Ectodermal cell (in vitro differentiated cells): ENCODE data around the gene ZNF519.

Experiments used
- H3K27ac ChIP-seq: 2 replicates; pipeline ENCODE4 v1.7.0; 2013; ENCODE audit warnings: mild to moderate bottlenecking, low read depth, low read length; ENCODE audit not compliant: insufficient read depth, poor library complexity, severe bottlenecking
- H3K27me3 ChIP-seq: 2 replicates; pipeline ENCODE4 v1.7.0; 2013; ENCODE audit warnings: mild to moderate bottlenecking, low read length; ENCODE audit not compliant: insufficient read depth, control insufficient read depth, poor library complexity, severe bottlenecking
- H3K36me3 ChIP-seq: one replicate; pipeline ENCODE4 v1.7.0; 2013; ENCODE audit warnings: low read length; ENCODE audit not compliant: control insufficient read depth, insufficient read depth
- H3K4me1 ChIP-seq: one replicate; pipeline ENCODE4 v1.7.0; 2013; ENCODE audit warnings: low read length; ENCODE audit not compliant: control insufficient read depth, insufficient read depth
- H3K4me3 ChIP-seq: 2 replicates; pipeline ENCODE4 v1.7.0; 2013; ENCODE audit warnings: low read depth, low read length, control low read depth; ENCODE audit not compliant: insufficient read depth
- H3K9me3 ChIP-seq: 2 replicates; pipeline ENCODE4 v1.7.0; 2013; ENCODE audit warnings: mild to moderate bottlenecking, low read length, moderate library complexity; ENCODE audit not compliant: control insufficient read depth
- WGBS, 2 experiments: methylation state at CpG; one replicate each; pipeline ENCODE4 v1.1.7; 2013; ENCODE audit warnings: missing lambda C conversion rate in 2 of 2; 5-methylcytosine and 5-hydroxymethylcytosine counted together

The ZNF519 gene

DNA sequence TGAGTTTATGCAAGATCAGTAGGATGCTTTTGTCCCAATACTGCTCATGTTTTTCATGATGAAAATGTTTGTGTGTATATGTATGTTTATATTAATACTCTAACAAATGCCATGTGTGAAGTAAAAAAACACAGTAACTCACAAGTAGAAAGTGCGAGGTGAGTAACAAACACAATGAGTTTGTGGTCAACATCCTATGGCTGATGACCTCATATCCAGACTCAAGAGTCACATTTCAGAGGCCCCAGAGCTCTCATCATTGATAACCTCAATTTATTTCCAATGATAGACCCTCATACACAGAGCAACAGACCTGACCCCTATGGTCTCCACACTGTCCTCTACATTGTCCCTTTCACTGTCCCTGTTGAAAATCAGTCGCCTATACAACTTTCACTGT is 34.5 kb downstream of the ZNF519 start:
- H3K4me3 ChIP-seq: no peak overlapping the region
- no peaks in the 10 kb centered on the region for H3K27me3 ChIP-seq
- no peak overlapping the region for H3K27ac ChIP-seq
- 92 to 96% methylated on average over 2 of the region's 2 CpGs for WGBS, 2 experiments
- peaks cover 15% of the 10 kb centered on the region for H3K36me3 ChIP-seq
- H3K4me1 ChIP-seq: no peaks in the 10 kb centered on the region
- no peaks in the 10 kb centered on the region for H3K9me3 ChIP-seq

DNA sequence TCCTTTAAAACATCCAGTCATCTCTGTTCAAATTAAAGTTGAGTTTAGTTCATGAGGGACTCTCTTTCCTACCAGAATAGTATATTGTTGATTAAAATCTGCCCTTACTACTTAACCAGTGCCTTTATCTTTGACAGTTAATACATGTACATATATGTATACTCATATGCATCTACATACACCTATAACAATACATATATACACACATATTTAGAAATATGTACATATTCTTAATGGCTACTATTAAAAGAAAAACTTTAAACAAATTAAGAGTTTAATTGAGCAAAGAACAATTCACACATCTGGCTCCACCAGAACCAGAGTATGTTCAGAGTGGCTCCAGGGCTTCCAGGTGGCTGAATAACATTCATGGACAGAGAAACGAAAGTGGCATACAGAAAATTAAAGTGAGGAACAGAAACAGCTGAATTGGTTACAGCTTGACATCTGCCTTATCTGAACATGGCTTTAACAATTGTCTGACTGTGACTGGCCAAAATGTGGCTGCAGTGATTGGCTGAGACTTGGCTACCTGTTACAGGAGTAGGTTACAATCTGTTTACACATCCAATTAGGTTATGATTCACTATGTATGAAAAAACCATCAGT is 38.8 kb downstream of the ZNF519 start:
- WGBS, 2 experiments: 92% methylated on average over 1 of the region's 1 CpG
- H3K27ac ChIP-seq: no peak overlapping the region
- no peaks in the 10 kb centered on the region for H3K9me3 ChIP-seq
- H3K4me1 ChIP-seq: no peaks in the 10 kb centered on the region
- no peak overlapping the region for H3K4me3 ChIP-seq
- no peaks in the 10 kb centered on the region for H3K27me3 ChIP-seq
- H3K36me3 ChIP-seq: peaks cover 14% of the 10 kb centered on the region

DNA sequence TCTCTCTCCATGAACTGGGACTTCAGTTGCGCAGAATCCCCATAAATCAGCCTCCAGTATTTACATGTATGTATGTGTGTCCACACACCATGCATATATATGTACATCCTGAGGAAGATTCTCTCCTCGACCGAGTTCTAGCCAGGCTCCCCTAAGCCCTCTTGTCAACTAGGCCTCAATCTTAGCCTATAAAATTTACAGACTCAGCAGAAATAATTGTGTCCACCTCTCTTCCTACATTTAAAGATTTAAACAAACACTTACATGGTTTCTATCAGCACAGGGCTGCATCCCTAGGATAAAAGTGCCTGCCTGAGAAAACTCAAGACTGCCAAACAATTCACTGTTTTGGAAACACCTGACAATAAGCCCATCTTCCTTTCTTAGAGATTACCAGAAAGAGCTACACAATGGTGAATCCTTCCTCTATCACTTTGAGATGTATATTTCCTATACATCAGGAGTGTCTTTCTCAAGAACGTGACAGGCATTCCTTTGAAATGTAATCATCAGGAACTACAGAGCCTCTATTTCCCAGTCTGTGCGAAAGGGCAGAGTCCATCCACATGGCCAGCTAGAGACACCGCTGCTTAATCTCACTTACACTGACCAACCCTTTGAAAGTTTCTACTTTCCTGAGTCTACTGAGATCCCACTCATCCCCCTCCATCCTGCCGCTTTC is 39.5 kb downstream of the ZNF519 start:
- Histone ChIP-seq H3K4me3 (no peak overlapping the region), H3K27ac (no peak overlapping the region), H3K9me3 (no peaks in the 10 kb centered on the region), H3K27me3 (no peaks in the 10 kb centered on the region), H3K4me1 (no peaks in the 10 kb centered on the region), H3K36me3 (peaks cover 10% of the 10 kb centered on the region)
- WGBS, 2 experiments: 90 to 91% methylated on average over 7 of the region's 7 CpGs

DNA sequence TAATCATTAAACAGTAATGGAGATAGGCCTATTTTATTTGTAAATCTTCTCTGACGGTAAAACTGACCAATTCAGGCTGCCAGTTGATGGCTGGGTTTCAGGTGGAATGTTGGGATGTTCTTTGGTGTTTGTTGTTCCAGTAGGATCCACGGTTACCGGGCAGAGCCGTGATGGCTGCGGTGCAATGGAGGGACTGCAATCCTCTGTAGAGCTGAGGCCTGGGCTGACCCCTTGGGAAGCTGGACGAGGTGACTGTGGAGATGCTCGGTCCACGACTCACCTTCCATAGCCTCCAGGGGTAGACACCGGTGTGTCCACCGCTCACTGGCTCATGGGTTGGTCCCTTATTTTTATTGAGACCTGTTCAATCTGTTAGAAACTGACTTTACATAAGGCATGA is 42.5 kb downstream of the ZNF519 start:
- peaks cover 6% of the 10 kb centered on the region for H3K4me1 ChIP-seq
- WGBS, 2 experiments: 96 to 99% methylated on average over 10 of the region's 10 CpGs
- no peaks in the 10 kb centered on the region for H3K36me3 ChIP-seq
- H3K27ac ChIP-seq: no peak overlapping the region
- H3K4me3 ChIP-seq: no peak overlapping the region
- no peaks in the 10 kb centered on the region for H3K9me3 ChIP-seq
- no peaks in the 10 kb centered on the region for H3K27me3 ChIP-seq

DNA sequence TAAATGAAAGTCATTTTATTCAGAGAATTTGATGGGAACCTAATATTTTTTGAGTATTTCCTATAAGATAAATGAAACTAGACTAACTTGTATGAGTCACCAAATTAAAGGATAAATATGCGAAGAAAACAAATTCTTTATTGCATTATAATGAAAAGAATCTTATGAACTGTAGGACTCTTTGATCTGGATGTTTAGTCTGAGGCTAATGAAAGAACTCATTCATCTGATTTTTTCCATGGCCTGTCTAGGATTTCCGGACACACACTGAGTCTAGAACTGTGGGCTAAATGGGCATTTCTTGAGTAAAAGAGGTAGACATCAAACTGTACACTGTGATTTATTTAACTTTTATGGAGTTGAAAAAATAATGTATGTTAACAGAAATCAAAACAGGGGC is 43.0 kb downstream of the ZNF519 start:
- H3K27ac ChIP-seq: no peak overlapping the region
- H3K4me1 ChIP-seq: peaks cover 6% of the 10 kb centered on the region
- H3K36me3 ChIP-seq: no peaks in the 10 kb centered on the region
- no peaks in the 10 kb centered on the region for H3K9me3 ChIP-seq
- H3K27me3 ChIP-seq: no peaks in the 10 kb centered on the region
- no peak overlapping the region for H3K4me3 ChIP-seq
- 97 to 99% methylated on average over 2 of the region's 2 CpGs for WGBS, 2 experiments

DNA sequence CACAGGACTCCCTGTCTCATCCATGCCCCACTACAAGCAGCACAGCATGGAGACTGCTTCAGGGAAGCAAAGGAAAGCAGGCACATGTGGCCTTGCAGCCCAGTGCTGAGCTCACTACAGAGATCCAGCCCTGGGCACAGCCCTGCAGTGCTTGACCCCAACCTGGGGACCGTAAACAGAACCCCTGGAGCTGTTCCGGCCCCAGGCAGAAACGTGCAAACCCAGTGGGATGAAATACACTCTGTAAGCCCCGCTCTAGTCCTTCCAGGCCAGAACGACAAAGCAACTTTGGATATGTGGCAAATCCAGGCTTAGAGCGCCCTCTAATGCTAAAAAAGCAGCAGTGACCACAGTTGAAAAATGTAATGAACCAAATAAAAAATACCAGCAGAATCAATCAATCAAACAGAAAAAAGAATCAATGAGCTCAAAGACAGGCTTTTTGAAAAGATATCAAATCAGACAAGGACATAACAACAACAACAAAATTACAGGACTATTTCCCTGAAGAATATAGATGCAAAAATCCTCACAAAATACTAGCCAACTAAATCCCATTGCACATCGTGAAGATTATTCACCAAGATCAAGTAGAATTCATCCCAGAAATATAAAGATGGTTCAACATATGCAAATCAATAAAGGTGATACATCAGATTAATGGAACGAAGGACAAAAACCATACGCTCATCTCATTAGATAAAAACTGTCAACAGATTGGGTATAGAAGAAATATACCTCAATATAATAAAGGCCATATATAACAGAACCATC is 45.6 kb downstream of the ZNF519 start:
- Histone ChIP-seq H3K27ac (no peak overlapping the region), H3K36me3 (no peaks in the 10 kb centered on the region), H3K9me3 (no peaks in the 10 kb centered on the region), H3K27me3 (no peaks in the 10 kb centered on the region), H3K4me1 (peaks cover 6% of the 10 kb centered on the region), H3K4me3 (no peak overlapping the region)
- 24 to 40% methylated on average over 7 to 9 of the region's 9 CpGs for WGBS, 2 experiments

DNA sequence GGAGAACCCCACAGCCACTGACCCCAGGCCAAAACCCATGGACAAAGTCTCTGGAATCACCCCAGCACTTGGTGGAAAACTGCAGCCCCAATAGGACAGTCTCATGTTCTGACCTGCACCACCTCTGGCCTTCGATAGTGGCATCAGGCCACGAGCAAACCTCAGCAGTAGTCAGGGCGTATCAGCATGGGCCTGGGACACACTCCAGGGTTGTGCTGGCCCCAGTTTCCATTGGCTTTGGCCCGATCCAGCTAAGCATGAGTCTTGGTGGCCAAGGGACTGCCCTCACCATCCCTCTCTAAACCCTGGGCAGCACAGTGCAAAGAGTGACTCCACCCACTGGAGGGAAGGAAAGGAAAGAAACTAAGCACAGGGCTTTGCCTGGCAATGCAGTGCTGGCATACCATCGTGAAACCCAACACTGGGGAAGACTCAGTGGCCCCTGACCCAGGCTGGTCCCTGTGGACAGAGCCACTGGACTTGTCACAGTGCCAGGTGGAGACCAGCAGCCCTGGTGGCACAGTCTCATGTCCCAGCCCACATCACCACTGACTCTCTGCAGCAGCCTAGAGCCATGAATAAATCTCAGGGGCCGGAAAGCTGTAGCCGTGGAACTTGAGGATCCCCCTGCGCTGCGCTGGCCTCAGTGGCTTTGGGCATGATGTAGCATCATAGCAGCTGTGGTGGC is 46.3 kb downstream of the ZNF519 start:
- peaks cover 6% of the 10 kb centered on the region for H3K4me1 ChIP-seq
- 93 to 95% methylated on average over 9 of the region's 9 CpGs for WGBS, 2 experiments
- H3K36me3 ChIP-seq: no peaks in the 10 kb centered on the region
- H3K27ac ChIP-seq: no peak overlapping the region
- H3K27me3 ChIP-seq: no peaks in the 10 kb centered on the region
- no peak overlapping the region for H3K4me3 ChIP-seq
- no peaks in the 10 kb centered on the region for H3K9me3 ChIP-seq

DNA sequence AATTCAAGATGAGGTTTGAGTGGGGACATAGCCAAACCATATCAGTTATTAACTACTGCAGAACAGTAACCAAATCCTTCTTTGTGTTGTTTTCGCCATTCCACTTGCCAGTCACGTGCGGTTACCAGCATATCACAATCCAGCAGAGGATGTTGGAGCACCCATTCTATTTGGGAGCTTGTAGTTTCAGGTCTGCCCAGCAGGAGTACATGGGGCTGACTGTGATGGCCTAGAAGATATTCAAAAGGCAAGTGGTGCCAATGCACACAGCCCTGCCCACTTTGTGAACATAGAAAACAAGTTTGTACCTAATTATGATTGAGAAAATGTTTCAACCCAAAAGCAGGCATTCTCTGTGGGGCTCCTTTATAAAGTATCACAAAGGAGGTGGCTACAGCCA is 57.0 kb downstream of the ZNF519 start:
- H3K27ac ChIP-seq: no peak overlapping the region
- 94 to 96% methylated on average over 3 of the region's 3 CpGs for WGBS, 2 experiments

DNA sequence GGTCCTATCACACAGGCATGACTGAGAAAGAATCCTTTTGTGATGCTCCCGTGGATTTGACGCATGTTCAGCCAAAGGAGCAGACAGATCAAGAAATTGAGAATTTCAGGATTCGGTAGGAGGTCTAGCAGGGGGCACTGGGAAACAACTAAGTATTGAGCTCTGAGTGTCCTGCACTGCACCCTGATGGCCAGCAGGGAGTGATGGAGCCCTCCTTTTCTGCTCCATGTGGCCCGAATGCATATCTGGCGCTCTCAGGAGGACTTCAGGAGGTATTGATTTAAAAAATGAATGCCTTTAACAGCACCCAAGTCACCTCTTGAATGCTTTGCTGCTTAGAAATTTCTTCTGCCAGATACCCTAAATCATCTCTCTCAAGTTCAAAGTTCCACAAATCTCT is 58.0 kb downstream of the ZNF519 start:
- 87 to 94% methylated on average over 5 of the region's 5 CpGs for WGBS, 2 experiments
- no peaks in the 10 kb centered on the region for H3K9me3 ChIP-seq

More for the DNA sequence above, 57.0 kb downstream of the ZNF519 start:
- no peaks in the 10 kb centered on the region for H3K9me3 ChIP-seq
- H3K27me3 ChIP-seq: no peaks in the 10 kb centered on the region
- H3K4me3 ChIP-seq: no peak overlapping the region
- no peaks in the 10 kb centered on the region for H3K4me1 ChIP-seq
- H3K36me3 ChIP-seq: peaks cover 4% of the 10 kb centered on the region

DNA sequence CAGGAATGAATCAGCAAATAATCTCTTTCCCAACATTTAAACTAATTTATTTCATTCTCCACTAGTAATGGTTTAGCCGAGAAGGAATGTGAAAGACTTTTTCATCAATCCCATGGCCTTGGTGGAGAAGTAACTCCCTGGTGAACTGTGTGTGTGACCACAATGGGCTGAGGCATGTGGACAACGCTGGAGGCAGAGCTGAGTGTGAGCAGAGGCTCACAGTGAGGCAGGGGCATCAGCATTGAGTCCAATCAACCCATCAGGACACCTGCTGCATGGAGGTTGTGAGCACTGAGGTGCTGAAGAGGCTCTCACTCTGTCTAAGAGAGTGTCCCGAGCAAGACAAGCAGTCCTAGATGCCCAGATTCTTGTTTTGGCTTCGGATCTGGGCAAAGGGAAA is 78.6 kb downstream of the ZNF519 start:
- Histone ChIP-seq H3K36me3 (no peaks in the 10 kb centered on the region), H3K4me1 (no peaks in the 10 kb centered on the region), H3K9me3 (no peaks in the 10 kb centered on the region), H3K4me3 (no peak overlapping the region), H3K27me3 (no peaks in the 10 kb centered on the region), H3K27ac (no peak overlapping the region)
- WGBS, 2 experiments: 91 to 95% methylated on average over 4 of the region's 4 CpGs

More for the DNA sequence above, 58.0 kb downstream of the ZNF519 start:
- no peak overlapping the region for H3K27ac ChIP-seq
- H3K4me3 ChIP-seq: no peak overlapping the region
- H3K36me3 ChIP-seq: peaks cover 4% of the 10 kb centered on the region
- H3K27me3 ChIP-seq: no peaks in the 10 kb centered on the region
- H3K4me1 ChIP-seq: no peaks in the 10 kb centered on the region
